NT2/D1 (cell line): ENCODE measurements around the gene PRODH2.

ENCODE experiments used
- SUZ12 ChIP-seq: IDR thresholded peaks from 2 replicates; pipeline ENCODE4 v1.6.1; 2011; ENCODE audit not compliant: insufficient read length, insufficient read depth; ENCODE audit errors: extremely low read depth
- YY1 ChIP-seq: IDR thresholded peaks from 2 replicates; pipeline ENCODE4 v1.6.1; 2011; ENCODE audit not compliant: insufficient read length, insufficient read depth
- ZNF274 ChIP-seq: IDR thresholded peaks from 2 replicates; pipeline ENCODE4 v1.6.1; 2011; ENCODE audit warnings: mild to moderate bottlenecking, low read depth, low read length

DNA sequence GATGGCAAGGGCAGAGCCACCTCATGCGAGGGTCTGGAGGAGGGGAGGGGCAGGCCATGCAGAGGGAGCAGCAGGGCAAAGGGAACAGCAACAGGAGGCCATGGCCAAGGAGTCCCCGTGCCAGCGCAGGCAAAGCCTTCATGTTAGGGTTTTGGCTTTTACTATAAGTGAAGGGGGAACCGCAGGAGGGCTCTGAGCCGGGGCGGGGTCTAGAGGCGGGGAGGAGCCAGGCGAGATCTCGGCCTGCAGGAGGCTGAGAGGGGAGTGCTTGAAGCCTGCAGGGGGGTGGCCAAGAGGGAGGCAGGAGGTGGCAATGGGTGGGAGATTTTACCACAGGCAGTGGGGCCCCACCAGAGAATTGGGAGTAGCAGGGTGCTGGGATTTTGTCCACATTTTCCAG lies 31.0 kb downstream of the PRODH2 start:
- no peak for TF ChIP-seq YY1
- no peak for TF ChIP-seq SUZ12
- no peak for TF ChIP-seq ZNF274
